ENCODE data around the gene HOTAIR. TPM values are rescaled to one million over a fixed set of nuclear protein-coding genes. Genes with fewer than 3 reads are reported as not detected.

HOTAIR gene
- total RNA-seq, 2 experiments from 2014 or later, result not detected

- peaks cover 90% of the 10 kb centered on the region for H3K27me3 Mint-ChIP-seq
- H3K27ac Mint-ChIP-seq, result no peak overlapping the region
- no peak overlapping the region for H3K4me3 Mint-ChIP-seq
- no peak for DNase-seq
- no peak for ATAC-seq
- CTCF ChIA-PET, result no interaction called here
- H3K4me1 Mint-ChIP-seq, result peaks cover 8% of the 10 kb centered on the region
- H3K9me3 Mint-ChIP-seq (ENCODE audit: low read depth), result no peaks in the 10 kb centered on the region
- H3K36me3 Mint-ChIP-seq, result peaks cover 5% of the 10 kb centered on the region
Measured at GRCh38 chr12:53976823-53977595, 2.3 kb upstream of the HOTAIR start.

GRCh38 chr12:53976172-53976822, 1.5 kb upstream of the HOTAIR start:
- Mint-ChIP-seq H3K36me3 (peaks cover 5% of the 10 kb centered on the region), H3K4me3 (no peak overlapping the region), H3K4me1 (peaks cover 8% of the 10 kb centered on the region), H3K27ac (no peak overlapping the region), H3K9me3 (ENCODE audit: low read depth) (no peaks in the 10 kb centered on the region), H3K27me3 (peaks cover 90% of the 10 kb centered on the region)
- CTCF ChIA-PET, result interaction anchor here (0.7 kb wide), 1 partner anchor 22 kb away, joined by 3 read pairs; the partner anchor contains the start of gene HOXC12
- ATAC-seq, result no peak
- no peak for DNase-seq

- peaks cover 5% of the 10 kb centered on the region for H3K36me3 Mint-ChIP-seq
- no peaks in the 10 kb centered on the region for H3K9me3 Mint-ChIP-seq (ENCODE audit: low read depth)
- CTCF ChIA-PET, result interaction anchor here (0.7 kb wide), 1 partner anchor 21 kb away, joined by 3 read pairs; the partner anchor contains the start of gene HOXC12
- H3K4me1 Mint-ChIP-seq, result peaks cover 8% of the 10 kb centered on the region
- ATAC-seq, result no peak
- H3K4me3 Mint-ChIP-seq, result no peak overlapping the region
- H3K27me3 Mint-ChIP-seq, result peaks cover 90% of the 10 kb centered on the region
- no peak for DNase-seq
- H3K27ac Mint-ChIP-seq, result peak overlapping the region; percentile 69
Measured at GRCh38 chr12:53975479-53976152, 862 bp upstream of the HOTAIR start.

- DNase-seq, result no peak
- H3K4me1 Mint-ChIP-seq, result peaks cover 8% of the 10 kb centered on the region
- no peaks in the 10 kb centered on the region for H3K9me3 Mint-ChIP-seq (ENCODE audit: low read depth)
- H3K27ac Mint-ChIP-seq, result no peak overlapping the region
- peaks cover 90% of the 10 kb centered on the region for H3K27me3 Mint-ChIP-seq
- H3K4me3 Mint-ChIP-seq, result no peak overlapping the region
- H3K36me3 Mint-ChIP-seq, result peaks cover 5% of the 10 kb centered on the region
- CTCF ChIA-PET, result no interaction called here
- ATAC-seq, result no peak
Measured at GRCh38 chr12:53975064-53975471, 314 bp upstream of the HOTAIR start.

GRCh38 chr12:53973236-53974042, 1.3 kb downstream of the HOTAIR start:
- H3K27ac Mint-ChIP-seq, result peak overlapping the region; percentile 70
- ATAC-seq, result no peak
- no peak for DNase-seq
- peaks cover 5% of the 10 kb centered on the region for H3K36me3 Mint-ChIP-seq
- peaks cover 8% of the 10 kb centered on the region for H3K4me1 Mint-ChIP-seq
- no peaks in the 10 kb centered on the region for H3K9me3 Mint-ChIP-seq (ENCODE audit: low read depth)
- H3K27me3 Mint-ChIP-seq, result peaks cover 90% of the 10 kb centered on the region
- CTCF ChIA-PET, result interaction anchor here (0.8 to 2.1 kb wide), 2 partner anchors 12 to 19 kb away, joined by 3 to 8 read pairs; partner anchors contain the start of gene HOXC10
- H3K4me3 Mint-ChIP-seq, result no peak overlapping the region

- Mint-ChIP-seq H3K36me3 (peaks cover 5% of the 10 kb centered on the region), H3K9me3 (ENCODE audit: low read depth) (no peaks in the 10 kb centered on the region), H3K4me1 (peaks cover 8% of the 10 kb centered on the region), H3K27me3 (peaks cover 90% of the 10 kb centered on the region), H3K27ac (peak within 1 kb of the TSS; percentile 70), H3K4me3 (no peak within 1 kb of the TSS)
- CTCF ChIA-PET, result interaction anchor here (0.8 to 2.1 kb wide), 2 partner anchors 12 to 19 kb away, joined by 3 to 8 read pairs; partner anchors contain the start of gene HOXC10
- ATAC-seq (no peak), DNase-seq (no peak)
Measured at GRCh38 chr12:53972722-53973235, 2.0 kb downstream of the HOTAIR start, which contains the start of gene HOXC11. TSS of gene HOXC11 (plus strand) at chr12:53973126. CDS start at chr12:53973242, 116 bp downstream.

- no peak for DNase-seq
- Mint-ChIP-seq H3K9me3 (ENCODE audit: low read depth) (no peaks in the 10 kb centered on the region), H3K36me3 (peaks cover 5% of the 10 kb centered on the region), H3K4me3 (no peak overlapping the region), H3K27me3 (peaks cover 90% of the 10 kb centered on the region), H3K4me1 (peaks cover 8% of the 10 kb centered on the region), H3K27ac (no peak overlapping the region)
- ATAC-seq, result no peak
- CTCF ChIA-PET, result interaction anchor here (2.1 kb wide), 1 partner anchor 13 kb away, joined by 8 read pairs; the partner anchor contains the start of gene HOXC10
Measured at GRCh38 chr12:53972152-53972702, 2.5 kb downstream of the HOTAIR start.

- DNase-seq (no peak), ATAC-seq (no peak)
- Mint-ChIP-seq H3K9me3 (ENCODE audit: low read depth) (no peaks in the 10 kb centered on the region), H3K4me1 (peaks cover 8% of the 10 kb centered on the region), H3K27ac (no peak overlapping the region), H3K36me3 (peaks cover 5% of the 10 kb centered on the region), H3K27me3 (peaks cover 90% of the 10 kb centered on the region), H3K4me3 (no peak overlapping the region)
- CTCF ChIA-PET, result interaction anchor here (2.1 kb wide), 1 partner anchor 13 kb away, joined by 8 read pairs; the partner anchor contains the start of gene HOXC10
Measured at GRCh38 chr12:53971686-53972085, 3.1 kb downstream of the HOTAIR start.

GRCh38 chr12:53971129-53971528, 3.6 kb downstream of the HOTAIR start:
- Mint-ChIP-seq H3K9me3 (ENCODE audit: low read depth) (no peaks in the 10 kb centered on the region), H3K27me3 (peaks cover 90% of the 10 kb centered on the region), H3K36me3 (peaks cover 5% of the 10 kb centered on the region), H3K27ac (no peak overlapping the region), H3K4me1 (peaks cover 12% of the 10 kb centered on the region), H3K4me3 (no peak overlapping the region)
- DNase-seq, result no peak
- ATAC-seq, result no peak
- CTCF ChIA-PET, result interaction anchor here (0.9 to 2.1 kb wide), 3 partner anchors 14 to 221 kb away, joined by 3 to 8 read pairs (median 3); partner anchors contain the start of gene HOXC10

GRCh38 chr12:53970451-53970850, 4.3 kb downstream of the HOTAIR start:
- H3K27me3 Mint-ChIP-seq, result peaks cover 91% of the 10 kb centered on the region
- H3K4me1 Mint-ChIP-seq, result peaks cover 12% of the 10 kb centered on the region
- CTCF ChIA-PET, result interaction anchor here (0.9 to 1.0 kb wide), 2 partner anchors 35 to 221 kb away, joined by 3 read pairs; no protein-coding TSS in a partner anchor
- peaks cover 6% of the 10 kb centered on the region for H3K36me3 Mint-ChIP-seq
- H3K27ac Mint-ChIP-seq, result no peak overlapping the region
- no peaks in the 10 kb centered on the region for H3K9me3 Mint-ChIP-seq (ENCODE audit: low read depth)
- ATAC-seq, result no peak
- H3K4me3 Mint-ChIP-seq, result no peak overlapping the region
- no peak for DNase-seq

GRCh38 chr12:53969588-53970259, 5.0 kb downstream of the HOTAIR start:
- H3K4me1 Mint-ChIP-seq, result peaks cover 12% of the 10 kb centered on the region
- H3K27ac Mint-ChIP-seq, result no peak overlapping the region

More at GRCh38 chr12:53969588-53970259, 5.0 kb downstream of the HOTAIR start:
- H3K4me3 Mint-ChIP-seq, result no peak overlapping the region
- no peak for DNase-seq
- peaks cover 94% of the 10 kb centered on the region for H3K27me3 Mint-ChIP-seq
- ATAC-seq, result no peak
- CTCF ChIA-PET, result interaction anchor here (1.0 to 1.5 kb wide), 4 partner anchors 10 to 232 kb away, joined by 3 to 4 read pairs (median 3); partner anchors contain the start of gene HOXC5
- H3K9me3 Mint-ChIP-seq (ENCODE audit: low read depth), result no peaks in the 10 kb centered on the region
- peaks cover 7% of the 10 kb centered on the region for H3K36me3 Mint-ChIP-seq

Measured in activated CD8-positive, alpha-beta memory T cell treated with anti-CD3 and anti-CD28 coated beads, Interleukin-2, amount 10 ng/mL, durations not matched to agents 7 days and 5 days (primary cell).